Neuronal stem cell (in vitro differentiated cells): ENCODE results near the gene TAL2.

Experiments
- DNase-seq: peaks from one replicate; pipeline ENCODE4 v3.0.0-alpha.2; 2013; ENCODE audit warnings: low spot score
- H2AFZ ChIP-seq: one replicate; pipeline ENCODE4 v1.6.1; 2013; ENCODE audit warnings: mild to moderate bottlenecking, low read length, inconsistent platforms
- H2AK5ac ChIP-seq: 2 replicates; pipeline ENCODE4 v1.6.1; 2013; ENCODE audit warnings: low read depth, mild to moderate bottlenecking, inconsistent platforms, low read length, moderate library complexity, mixed read lengths
- H2BK120ac ChIP-seq: 2 replicates; pipeline ENCODE4 v1.6.1; 2013; ENCODE audit warnings: low read depth, mild to moderate bottlenecking, inconsistent platforms, low read length, moderate library complexity, mixed read lengths
- H2BK12ac ChIP-seq: one replicate; pipeline ENCODE4 v1.6.1; 2013; ENCODE audit warnings: low read length, inconsistent platforms
- H2BK15ac ChIP-seq: 2 replicates; pipeline ENCODE4 v1.6.1; 2013; ENCODE audit warnings: mild to moderate bottlenecking, low read length, inconsistent platforms, mixed read lengths
- H2BK5ac ChIP-seq: one replicate; pipeline ENCODE4 v1.6.1; 2013; ENCODE audit warnings: inconsistent platforms, mild to moderate bottlenecking, low read length, moderate library complexity
- H3K14ac ChIP-seq: one replicate; pipeline ENCODE4 v1.6.1; 2013; ENCODE audit warnings: low read length, inconsistent platforms
- H3K18ac ChIP-seq: 2 replicates; pipeline ENCODE4 v1.6.1; 2013; ENCODE audit warnings: low read length, inconsistent platforms
- H3K23ac ChIP-seq: 2 replicates; pipeline ENCODE4 v1.6.1; 2013; ENCODE audit warnings: low read depth, mild to moderate bottlenecking, mixed read lengths, low read length, inconsistent platforms; ENCODE audit not compliant: poor library complexity
- H3K27ac ChIP-seq: replicated peaks from 3 replicates; pipeline ENCODE4 v1.5.1; 2013; ENCODE audit warnings: low read length, inconsistent platforms
- H3K27me3 ChIP-seq, 3 experiments: 2 replicates each; pipeline ENCODE4 v1.6.1; 2013; ENCODE audit warnings: low read length in 3 of 3, mild to moderate bottlenecking in 2 of 3, inconsistent platforms in 1 of 3, low read depth in 1 of 3, mixed read lengths in 1 of 3, moderate library complexity in 1 of 3; ENCODE audit not compliant: control insufficient read depth in 3 of 3, insufficient read depth in 3 of 3
- H3K36me3 ChIP-seq, 2 donors: replicated peaks in 1 of 2; 2 replicates each; pipeline ENCODE4 v1.6.1; 2013; ENCODE audit warnings: low read length in 2 of 2; ENCODE audit not compliant: control insufficient read depth in 2 of 2, insufficient read depth in 2 of 2
- H3K4ac ChIP-seq: 2 replicates; pipeline ENCODE4 v1.6.1; 2013; ENCODE audit warnings: inconsistent platforms, mild to moderate bottlenecking, low read length, moderate library complexity
- H3K4me1 ChIP-seq, 2 donors: 1 replicate in 1 of 2; 2 replicates in 1 of 2; pipeline ENCODE4 v1.6.1; 2013; ENCODE audit warnings: low read length in 2 of 2, low read depth in 1 of 2; ENCODE audit not compliant: control insufficient read depth in 2 of 2, insufficient read depth in 1 of 2
- H3K4me2 ChIP-seq: one replicate; pipeline ENCODE4 v1.6.1; 2013; ENCODE audit warnings: mild to moderate bottlenecking, low read length, inconsistent platforms; ENCODE audit not compliant: insufficient read depth, poor library complexity, severe bottlenecking
- H3K4me3 ChIP-seq, 2 donors: 2 replicates each; pipeline ENCODE4 v1.5.1; 2013; ENCODE audit warnings: low read length in 2 of 2, mild to moderate bottlenecking in 2 of 2, inconsistent platforms in 1 of 2, moderate library complexity in 1 of 2
- H3K79me1 ChIP-seq: one replicate; pipeline ENCODE4 v1.6.1; 2013; ENCODE audit warnings: low read depth, mild to moderate bottlenecking, inconsistent platforms, low read length, moderate library complexity
- H3K9ac ChIP-seq: one replicate; pipeline ENCODE4 v1.6.1; 2013; ENCODE audit warnings: mild to moderate bottlenecking, low read depth, low read length, inconsistent platforms; ENCODE audit not compliant: poor library complexity
- H3K9me3 ChIP-seq, 2 donors: replicated peaks in 1 of 2; 2 replicates each; pipeline versions ENCODE3 to v1.6.1; 2013; ENCODE audit warnings: low read length in 2 of 2, mild to moderate bottlenecking in 2 of 2, inconsistent platforms in 1 of 2, low read depth in 1 of 2, mixed read lengths in 1 of 2, moderate library complexity in 1 of 2; ENCODE audit not compliant: control insufficient read depth in 2 of 2, insufficient read depth in 1 of 2
- H4K8ac ChIP-seq: one replicate; pipeline ENCODE4 v1.6.1; 2013; ENCODE audit warnings: low read depth, mild to moderate bottlenecking, inconsistent platforms, low read length, moderate library complexity
- H4K91ac ChIP-seq: one replicate; pipeline ENCODE4 v1.6.1; 2013; ENCODE audit warnings: low read length, low read depth, mild to moderate bottlenecking, inconsistent platforms; ENCODE audit not compliant: poor library complexity
- WGBS, 2 donors: extraction: QIAGEN DNeasy Blood & Tissue Kit; methylation state at CpG; one replicate each; pipeline ENCODE4 v1.1.7; 2013; ENCODE audit warnings: missing lambda C conversion rate in 2 of 2, mixed read lengths in 1 of 2; ENCODE audit not compliant: insufficient read length in 2 of 2, insufficient replicate concordance in 1 of 2; ENCODE audit errors: extremely low coverage in 2 of 2; 5-methylcytosine and 5-hydroxymethylcytosine counted together

Gene TAL2

GRCh38 chr9:105643795-105644194, 18.5 kb upstream of the TAL2 start:
- no peaks in the 10 kb centered on the region for H3K36me3 ChIP-seq
- H2AFZ ChIP-seq: no peak overlapping the region
- H3K23ac ChIP-seq: no peak overlapping the region

GRCh38 chr9:105646879-105647594, 15.2 kb upstream of the TAL2 start:
- Histone ChIP-seq H3K9ac (no peak overlapping the region), H3K36me3 (no peaks in the 10 kb centered on the region), H2BK120ac (no peak overlapping the region), H4K91ac (no peak overlapping the region), H3K79me1 (no peaks in the 10 kb centered on the region), H3K14ac (no peak overlapping the region), H2BK5ac (no peak overlapping the region), H3K4me2 (no peak overlapping the region), H3K23ac (no peak overlapping the region), H3K27me3 (no peaks in the 10 kb centered on the region), H3K27ac (peak overlapping the region; percentile 40), H3K9me3 (peaks cover 0 to 2% of the 10 kb centered on the region in 2 donors), H3K4me3 (no peak overlapping the region), H4K8ac (no peak overlapping the region), H3K4me1 (peaks cover 3 to 25% of the 10 kb centered on the region in 2 donors), H3K18ac (peak overlapping the region; percentile 50), H2AK5ac (no peak overlapping the region), H2AFZ (no peak overlapping the region), H2BK15ac (peak overlapping the region; percentile 9), H2BK12ac (peak overlapping the region; percentile 14), H3K4ac (no peak overlapping the region)
- WGBS, 2 donors: no CpG with 5 or more reads among the region's 7 CpGs
- DNase-seq: no peak

More at GRCh38 chr9:105643795-105644194, 18.5 kb upstream of the TAL2 start:
- Histone ChIP-seq H3K4me2 (no peak overlapping the region), H4K8ac (no peak overlapping the region), H4K91ac (no peak overlapping the region), H2BK12ac (no peak overlapping the region), H3K14ac (no peak overlapping the region), H2BK120ac (no peak overlapping the region), H3K9ac (no peak overlapping the region), H2AK5ac (no peak overlapping the region), H3K4me3 (no peak overlapping the region), H3K4me1 (peaks cover 3 to 18% of the 10 kb centered on the region in 2 donors), H3K27ac (no peak overlapping the region), H3K27me3 (no peaks in the 10 kb centered on the region), H2BK15ac (no peak overlapping the region), H3K4ac (no peak overlapping the region), H3K9me3 (peaks cover 0 to 2% of the 10 kb centered on the region in 2 donors), H3K18ac (no peak overlapping the region), H2BK5ac (no peak overlapping the region), H3K79me1 (no peaks in the 10 kb centered on the region)
- DNase-seq: no peak

GRCh38 chr9:105647595-105648349, 14.5 kb upstream of the TAL2 start:
- no peak overlapping the region for H3K23ac ChIP-seq

GRCh38 chr9:105651806-105652205, 10.5 kb upstream of the TAL2 start:
- peak; percentile 51 for DNase-seq
- Histone ChIP-seq H2BK120ac (no peak overlapping the region), H3K14ac (no peak overlapping the region), H3K4me3 (no peak overlapping the region), H3K9ac (no peak overlapping the region), H3K23ac (no peak overlapping the region), H3K27me3 (peaks cover 0 to 12% (median 6%) of the 10 kb centered on the region in 3 experiments), H4K8ac (no peak overlapping the region), H2BK15ac (no peak overlapping the region), H2AK5ac (no peak overlapping the region), H3K18ac (no peak overlapping the region), H2BK12ac (no peak overlapping the region), H3K27ac (no peak overlapping the region), H3K9me3 (no peaks in the 10 kb centered on the region), H3K36me3 (no peaks in the 10 kb centered on the region), H4K91ac (no peak overlapping the region), H3K79me1 (no peaks in the 10 kb centered on the region), H2AFZ (no peak overlapping the region), H3K4me2 (no peak overlapping the region), H3K4ac (no peak overlapping the region), H3K4me1 (peaks cover 6 to 21% of the 10 kb centered on the region in 2 donors), H2BK5ac (no peak overlapping the region)
- WGBS, 2 donors: no CpG with 5 or more reads among the region's 4 CpGs

More at GRCh38 chr9:105647595-105648349, 14.5 kb upstream of the TAL2 start:
- Histone ChIP-seq H3K4me1 (peaks cover 3 to 27% of the 10 kb centered on the region in 2 donors), H3K4me3 (no peak overlapping the region), H2BK5ac (no peak overlapping the region), H3K18ac (peak overlapping the region; percentile 79), H2BK12ac (no peak overlapping the region), H2AK5ac (no peak overlapping the region), H3K27me3 (no peaks in the 10 kb centered on the region), H3K4ac (no peak overlapping the region), H3K9ac (no peak overlapping the region), H4K8ac (no peak overlapping the region), H2BK15ac (no peak overlapping the region), H3K79me1 (no peaks in the 10 kb centered on the region), H3K36me3 (no peaks in the 10 kb centered on the region), H3K9me3 (peaks cover 0 to 1% of the 10 kb centered on the region in 2 donors), H3K27ac (no peak overlapping the region), H4K91ac (peak overlapping the region; percentile 58), H2AFZ (no peak overlapping the region), H3K14ac (no peak overlapping the region), H2BK120ac (no peak overlapping the region), H3K4me2 (no peak overlapping the region)
- WGBS, 2 donors: no CpG with 5 or more reads among the region's 12 CpGs
- DNase-seq: no peak
